NT2/D1 (cell line): Measurements from ENCODE around the gene CIB1.

Source experiments
- SUZ12 ChIP-seq: IDR thresholded peaks from 2 replicates; pipeline ENCODE4 v1.6.1; 2011; ENCODE audit not compliant: insufficient read length, insufficient read depth; ENCODE audit errors: extremely low read depth
- YY1 ChIP-seq: IDR thresholded peaks from 2 replicates; pipeline ENCODE4 v1.6.1; 2011; ENCODE audit not compliant: insufficient read length, insufficient read depth
- ZNF274 ChIP-seq: IDR thresholded peaks from 2 replicates; pipeline ENCODE4 v1.6.1; 2011; ENCODE audit warnings: mild to moderate bottlenecking, low read depth, low read length

GRCh38 chr15:90201944-90202375, 31.8 kb downstream of the CIB1 start:
- TF ChIP-seq YY1 (no peak), ZNF274 (no peak), SUZ12 (no peak)
